CD4-positive, alpha-beta T cell treated with Interleukin-1 beta for 1 hour (primary cell): ENCODE results near the gene SYT2.
"Not testable (repeated sequence)": the region's sequence is repeated elsewhere in the genome, so short reads cannot be mapped to it uniquely, and the experiment has no call there.

Experiments used
- DNase-seq, 2 donors: peaks; one replicate each; pipeline ENCODE4 v3.0.0-alpha.2; 2020 to 2022

Gene SYT2

GRCh38 chr1:202710070-202711045, at the start of gene SYT2:
SYT2 (minus strand) TSS chr1:202710454; CDS start chr1:202605772, 104,682 bp downstream.
- no peak for DNase-seq

- DNase-seq = no peak
These were observed 46.1 kb upstream of the SYT2 start for GRCh38 chr1:202756391-202756790.

- DNase-seq = no peak
These were observed 44.0 kb upstream of the SYT2 start for GRCh38 chr1:202754293-202754692.

- DNase-seq = no peak
These were observed 42.5 kb upstream of the SYT2 start for GRCh38 chr1:202752774-202753173.

GRCh38 chr1:202750761-202751160, 40.5 kb upstream of the SYT2 start:
- no peak for DNase-seq

GRCh38 chr1:202750024-202750423, 39.8 kb upstream of the SYT2 start:
- no peak for DNase-seq

GRCh38 chr1:202745323-202745888, 35.2 kb upstream of the SYT2 start:
- DNase-seq = no peak

GRCh38 chr1:202744770-202745169, 34.5 kb upstream of the SYT2 start:
- not testable (repeated sequence) for DNase-seq

GRCh38 chr1:202742496-202742895, 32.2 kb upstream of the SYT2 start:
- DNase-seq = no peak

GRCh38 chr1:202733251-202733650, 23.0 kb upstream of the SYT2 start:
- no peak for DNase-seq

- no peak for DNase-seq
These were observed 18.7 kb upstream of the SYT2 start for GRCh38 chr1:202728951-202729350.

- no peak for DNase-seq
These were observed 15.3 kb upstream of the SYT2 start for GRCh38 chr1:202725526-202725925.

- no peak for DNase-seq
These were observed 13.5 kb upstream of the SYT2 start for GRCh38 chr1:202723708-202724107.

- DNase-seq = not testable (repeated sequence)
These were observed 12.8 kb upstream of the SYT2 start for GRCh38 chr1:202723046-202723445.

- DNase-seq = no peak
These were observed 6.4 kb upstream of the SYT2 start for GRCh38 chr1:202716654-202717053.

- DNase-seq = not testable (repeated sequence)
These were observed 3.9 kb upstream of the SYT2 start for GRCh38 chr1:202714202-202714601.

GRCh38 chr1:202713110-202713509, 2.9 kb upstream of the SYT2 start:
- DNase-seq = no peak

- no peak for DNase-seq
These were observed 1.8 kb upstream of the SYT2 start for GRCh38 chr1:202711949-202712635.

- no peak for DNase-seq
These were observed 795 bp downstream of the SYT2 start for GRCh38 chr1:202709276-202710041.

GRCh38 chr1:202708456-202709275, 1.6 kb downstream of the SYT2 start:
- no peak for DNase-seq

- no peak for DNase-seq
These were observed 3.4 kb downstream of the SYT2 start for GRCh38 chr1:202706851-202707250.

GRCh38 chr1:202704601-202705000, 5.7 kb downstream of the SYT2 start:
- DNase-seq = no peak
